IMR-90 (cell line): ENCODE data around the gene TMEM179. TPM values are rescaled to one million over a fixed set of nuclear protein-coding genes. Genes with fewer than 3 reads are reported as not detected.

Experiments
- ATAC-seq: fragments of 200-7000 bp; cut with Tn5 transposase; 2 replicates; pipeline ENCODE4 v1.9.1; 2020; ENCODE audit warnings: low read depth, mild to moderate bottlenecking, moderate library complexity
- BruUV-seq: library from RNA; stranded (reverse); fragments of 400-500 nt; replicated peaks from 2 replicates; lab custom pipeline; 2021; lab: Mats Ljungman, UMichigan
- CTCF ChIA-PET: fragments of 300-600 bp; formaldehyde crosslinking; extraction: SDS; loops from one replicate; lab custom pipeline; 2021; ENCODE audit warnings: antibody characterized with exemption; lab: Yijun Ruan, JAX
- POLR2A ChIA-PET: fragments of 300-600 bp; sonication (Branson Sonifier 250); formaldehyde crosslinking; loops from one replicate; lab custom pipeline; 2022; ENCODE audit warnings: antibody characterized with exemption; ENCODE audit not compliant: unreplicated experiment; lab: Charles Lee
- DNase-seq: peaks from one replicate; pipeline ENCODE4 v3.0.0; 2013
- H2AFZ ChIP-seq: replicated peaks from 2 replicates; pipeline ENCODE3; 2013; ENCODE audit warnings: low read length, mild to moderate bottlenecking; ENCODE audit not compliant: poor library complexity
- H2AK5ac ChIP-seq: 2 replicates; pipeline ENCODE4 v1.6.1; 2013; ENCODE audit warnings: low read depth, low read length, inconsistent platforms
- H2AK9ac ChIP-seq: replicated peaks from 2 replicates; pipeline ENCODE3; 2013; ENCODE audit warnings: mild to moderate bottlenecking, low read depth, low read length, moderate library complexity; ENCODE audit not compliant: poor library complexity
- H2BK120ac ChIP-seq: 2 replicates; pipeline ENCODE4 v1.6.1; 2013; ENCODE audit warnings: low read depth, low read length, inconsistent platforms
- H2BK15ac ChIP-seq: 3 replicates; pipeline ENCODE4 v1.6.1; 2013; ENCODE audit warnings: low read depth, low read length, inconsistent platforms
- H2BK20ac ChIP-seq: 2 replicates; pipeline ENCODE4 v1.6.1; 2013; ENCODE audit warnings: low read depth, mild to moderate bottlenecking, inconsistent platforms, low read length, moderate library complexity
- H2BK5ac ChIP-seq: 2 replicates; pipeline ENCODE4 v1.6.1; 2013; ENCODE audit warnings: mild to moderate bottlenecking, low read depth, low read length, inconsistent platforms; ENCODE audit not compliant: poor library complexity, severe bottlenecking
- H3K14ac ChIP-seq: replicated peaks from 2 replicates; pipeline ENCODE4 v1.6.1; 2013; ENCODE audit warnings: low read depth, low read length, inconsistent platforms
- H3K18ac ChIP-seq: 2 replicates; pipeline ENCODE4 v1.6.1; 2013; ENCODE audit warnings: low read depth, low read length, control low read depth
- H3K23ac ChIP-seq: 2 replicates; pipeline ENCODE4 v1.6.1; 2013; ENCODE audit warnings: low read depth, low read length, inconsistent platforms
- H3K27ac ChIP-seq: 2 replicates; pipeline ENCODE4 v1.5.1; 2013; ENCODE audit warnings: mild to moderate bottlenecking, control low read depth, low read length; ENCODE audit not compliant: insufficient read depth
- H3K27me3 ChIP-seq: 2 replicates; pipeline ENCODE4 v1.6.1; 2013; ENCODE audit warnings: low read length; ENCODE audit not compliant: control insufficient read depth, insufficient read depth
- H3K36me3 ChIP-seq: 2 replicates; pipeline ENCODE4 v1.6.1; 2013; ENCODE audit warnings: low read length, mixed read lengths; ENCODE audit not compliant: control insufficient read depth, insufficient read depth
- H3K4ac ChIP-seq: 2 replicates; pipeline ENCODE4 v1.6.1; 2013; ENCODE audit warnings: low read depth, low read length, inconsistent platforms
- H3K4me1 ChIP-seq: 2 replicates; pipeline ENCODE4 v1.6.1; 2013; ENCODE audit warnings: low read length, mixed read lengths; ENCODE audit not compliant: control insufficient read depth, insufficient read depth
- H3K4me2 ChIP-seq: 2 replicates; pipeline ENCODE4 v1.6.1; 2013; ENCODE audit warnings: low read depth, mild to moderate bottlenecking, control low read depth, low read length, moderate library complexity
- H3K4me3 ChIP-seq: 2 replicates; pipeline ENCODE4 v1.5.1; 2013; ENCODE audit warnings: low read depth, mild to moderate bottlenecking, control low read depth, low read length, moderate library complexity; ENCODE audit not compliant: insufficient read depth
- H3K56ac ChIP-seq: 2 replicates; pipeline ENCODE4 v1.6.1; 2013; ENCODE audit warnings: low read length, inconsistent platforms; ENCODE audit not compliant: insufficient read depth; ENCODE audit errors: extremely low read depth
- H3K79me1 ChIP-seq, 2 experiments: 2 replicates each; pipeline ENCODE4 v1.6.1; 2013; ENCODE audit warnings: low read length in 2 of 2, inconsistent platforms in 1 of 2, low read depth in 1 of 2
- H3K9ac ChIP-seq: 2 replicates; pipeline ENCODE4 v1.6.1; 2013; ENCODE audit warnings: low read depth, low read length, control low read depth
- H3K9me1 ChIP-seq: 2 replicates; pipeline ENCODE4 v1.6.1; 2013; ENCODE audit warnings: low read length, inconsistent platforms; ENCODE audit not compliant: insufficient read depth
- H3K9me3 ChIP-seq: 2 replicates; pipeline ENCODE4 v1.6.1; 2013; ENCODE audit warnings: low read length; ENCODE audit not compliant: control insufficient read depth, insufficient read depth
- H4K20me1 ChIP-seq: 2 replicates; pipeline ENCODE4 v1.6.1; 2013; ENCODE audit warnings: low read length, inconsistent platforms; ENCODE audit not compliant: insufficient read depth
- H4K5ac ChIP-seq: 2 replicates; pipeline ENCODE4 v1.6.1; 2013; ENCODE audit warnings: mild to moderate bottlenecking, low read depth, low read length, control low read depth
- H4K8ac ChIP-seq, 2 experiments: 2 replicates each; pipeline ENCODE4 v1.6.1; 2013; ENCODE audit warnings: low read depth in 2 of 2, low read length in 2 of 2, control low read depth in 1 of 2, inconsistent platforms in 1 of 2
- H4K91ac ChIP-seq: 2 replicates; pipeline ENCODE4 v1.6.1; 2013; ENCODE audit warnings: low read depth, low read length, inconsistent platforms; ENCODE audit not compliant: insufficient read depth
- RFX5 ChIP-seq: IDR thresholded peaks from 2 replicates; pipeline ENCODE4 v1.8.0; 2012; ENCODE audit warnings: low read depth, mild to moderate bottlenecking, low read length, moderate library complexity
- WGBS, 2 experiments: methylation state at CpG; one replicate each; pipeline versions ENCODE4 v1.1.5 to v1.1.7; 2013; ENCODE audit warnings: missing lambda C conversion rate in 2 of 2; ENCODE audit not compliant: insufficient read length in 1 of 2; ENCODE audit errors: extremely low coverage in 2 of 2; 5-methylcytosine and 5-hydroxymethylcytosine counted together
- dilution Hi-C: fragments of 300-500 bp; cut with HindIII; formaldehyde crosslinking; loops from one replicate; pipeline ENCODE4 v1.14.3; 2018; ENCODE audit warnings: low sequenced_read_pairs; ENCODE audit not compliant: unreplicated experiment
- in situ Hi-C: fragments of 300-500 bp; cut with MboI; formaldehyde crosslinking; loops from 3 replicates; pipeline ENCODE4 v1.14.3; 2019; ENCODE audit warnings: low sequenced_read_pairs, inconsistent platforms, mixed read lengths
- intact Hi-C: fragments of 100-400 bp; cut with micrococcal nuclease; formaldehyde crosslinking; loops from 2 replicates; pipeline ENCODE4 v1.10.0; 2022
- polyA plus RNA-seq, 3 experiments: library from polyadenylated mRNA; depleted of rRNA; stranded (reverse); fragments of >200 nt; gene quantifications; 2 replicates each; pipeline ENCODE4 v1.2.3, GENCODE V29; 2012; ENCODE audit warnings: low replicate concordance in 1 of 3
- total RNA-seq: library from RNA; depleted of rRNA; stranded (reverse); fragments of >200 nt; gene quantifications from 2 replicates; pipeline ENCODE4 v1.2.3, GENCODE V29; 2012

The TMEM179 gene
- total and polyA plus RNA-seq, 2 of the 4 experiments (the other 2 are of a cell fraction) = not detected

DNA sequence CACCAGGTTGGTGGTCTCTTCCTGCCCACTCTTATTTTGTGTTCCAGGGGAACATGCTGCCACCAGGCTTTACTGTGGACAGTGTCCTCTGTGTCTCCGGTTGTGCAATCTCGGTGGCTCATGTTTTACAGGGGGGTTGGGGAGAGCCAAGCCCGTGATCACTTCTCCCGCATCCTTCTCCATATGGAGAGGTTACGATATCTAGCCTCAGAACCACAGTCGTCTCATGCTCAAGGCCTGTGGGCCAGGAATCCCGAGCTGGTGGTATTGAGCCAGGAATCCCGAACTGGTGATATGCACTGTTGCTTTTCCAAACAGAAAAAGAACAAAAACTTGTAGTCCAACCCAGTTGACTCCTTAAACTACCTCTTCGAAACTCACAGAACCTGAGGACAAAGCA, 47.8 kb upstream of the TMEM179 start:
- Histone ChIP-seq H3K56ac (no peak overlapping the region), H3K9me3 (peaks cover 19% of the 10 kb centered on the region), H3K36me3 (no peaks in the 10 kb centered on the region), H4K20me1 (no peaks in the 10 kb centered on the region), H3K4me1 (0 out of 2 replicates have a peak, but pooled peaks cover 2% of the 10 kb centered on the region), H4K91ac (no peak overlapping the region), H4K8ac (no peak overlapping the region), H2BK20ac (no peak overlapping the region), H2BK15ac (no peak overlapping the region), H2BK120ac (no peak overlapping the region), H2BK5ac (no peak overlapping the region), H3K23ac (no peak overlapping the region), H3K18ac (no peak overlapping the region), H4K5ac (no peak overlapping the region), H3K9ac (no peak overlapping the region), H3K4me2 (no peak overlapping the region), H3K79me1 (no peaks in the 10 kb centered on the region), H3K4me3 (no peak overlapping the region), H3K14ac (no peak overlapping the region), H2AFZ (no peak overlapping the region), H2AK5ac (no peak overlapping the region), H3K27me3 (peaks cover 12% of the 10 kb centered on the region), H3K27ac (no peak overlapping the region), H3K9me1 (no peaks in the 10 kb centered on the region), H2AK9ac (no peak overlapping the region), H3K4ac (no peak overlapping the region)
- no TSS peak for BruUV-seq
- in situ Hi-C loops = no loop called here
- CTCF ChIA-PET = no interaction called here
- no CpG with 5 or more reads among the region's 9 CpGs for WGBS, 2 experiments
- ATAC-seq = no peak
- DNase-seq = no peak
- POLR2A ChIA-PET = no interaction called here
- dilution Hi-C loops = no loop called here
- TF ChIP-seq RFX5 = no peak
- intact Hi-C loops = loop anchor here (5.0 kb wide), 2 partner anchors 35 to 70 kb away; partner anchors contain the start of genes ADSS1 and INF2
